SK-N-SH treated with all-trans-retinoic acid at 6 μM for 48 hours (cell line): Measurements from ENCODE around the gene METTL26.

Experiments
- ATAC-seq: fragments of 200-7000 bp; cut with Tn5 transposase; 3 replicates; pipeline ENCODE4 v1.9.1; 2020; ENCODE audit warnings: mild to moderate bottlenecking, moderate library complexity
- ARNTL ChIP-seq: fragments of 450-650 bp; formaldehyde crosslinking; IDR thresholded peaks from 2 replicates; pipeline ENCODE4 v1.5.0; 2020; ENCODE audit warnings: low read depth, mild to moderate bottlenecking, moderate library complexity, borderline replicate concordance
- BACH2 ChIP-seq: fragments of 250-450 bp; sonication (Bioruptor Pico); IDR thresholded peaks from 2 replicates; pipeline ENCODE4 v1.9.0; 2021; ENCODE audit warnings: mild to moderate bottlenecking, borderline replicate concordance
- CSDC2 ChIP-seq: fragments of 250-450 bp; sonication (Bioruptor Pico); IDR thresholded peaks from 2 replicates; pipeline ENCODE4 v1.5.0; 2020; ENCODE audit warnings: mild to moderate bottlenecking, moderate library complexity
- CSRNP3 ChIP-seq: fragments of 250-450 bp; sonication (Bioruptor Pico); IDR thresholded peaks from 2 replicates; pipeline ENCODE4 v1.5.1; 2021; ENCODE audit warnings: mild to moderate bottlenecking, moderate library complexity
- ESRRG ChIP-seq: fragments of 250-450 bp; sonication (Bioruptor Pico); IDR thresholded peaks from 2 replicates; pipeline ENCODE4 v1.6.1; 2021; ENCODE audit warnings: mild to moderate bottlenecking
- GLIS3 ChIP-seq: fragments of 250-450 bp; sonication (Bioruptor Pico); IDR thresholded peaks from 2 replicates; pipeline ENCODE4 v1.5.0; 2020; ENCODE audit warnings: mild to moderate bottlenecking, moderate library complexity
- ISL1 ChIP-seq: fragments of 250-450 bp; sonication (Bioruptor Pico); IDR thresholded peaks from 2 replicates; pipeline ENCODE4 v2.1.2; 2022; ENCODE audit warnings: mild to moderate bottlenecking, moderate library complexity
- OSR1 ChIP-seq: fragments of 250-450 bp; sonication (Bioruptor Pico); IDR thresholded peaks from 2 replicates; pipeline ENCODE4 v1.8.0; 2022; ENCODE audit warnings: moderate library complexity, mild to moderate bottlenecking, inconsistent platforms
- PATZ1 ChIP-seq: fragments of 250-450 bp; sonication (Bioruptor Pico); IDR thresholded peaks from 2 replicates; pipeline ENCODE4 v1.8.0; 2020; ENCODE audit warnings: mild to moderate bottlenecking, moderate library complexity, borderline replicate concordance
- PPARA ChIP-seq: fragments of 250-450 bp; sonication (Bioruptor Pico); IDR thresholded peaks from 2 replicates; pipeline ENCODE4 v1.5.0; 2020; ENCODE audit warnings: mild to moderate bottlenecking, borderline replicate concordance
- RARB ChIP-seq: fragments of 250-450 bp; sonication (Bioruptor Pico); IDR thresholded peaks from 2 replicates; pipeline ENCODE4 v1.8.0; 2021; ENCODE audit warnings: mild to moderate bottlenecking, moderate library complexity
- SNAI2 ChIP-seq: fragments of 250-450 bp; sonication (Bioruptor Pico); IDR thresholded peaks from 2 replicates; pipeline ENCODE4 v1.5.0; 2020; ENCODE audit warnings: mild to moderate bottlenecking, moderate library complexity
- TCF4 ChIP-seq: fragments of 250-450 bp; sonication (Bioruptor Pico); IDR thresholded peaks from 2 replicates; pipeline ENCODE4 v1.8.0; 2021; ENCODE audit warnings: mild to moderate bottlenecking, moderate library complexity, borderline replicate concordance
- TOX ChIP-seq: fragments of 250-450 bp; sonication (Bioruptor Pico); IDR thresholded peaks from 2 replicates; pipeline ENCODE4 v1.8.0; 2021; ENCODE audit warnings: mild to moderate bottlenecking, moderate library complexity, borderline replicate concordance
- ZC3H10 ChIP-seq: fragments of 250-450 bp; sonication (Bioruptor Pico); IDR thresholded peaks from 2 replicates; pipeline ENCODE4 v1.5.1; 2021; ENCODE audit warnings: mild to moderate bottlenecking, moderate library complexity
- ZFP3 ChIP-seq: fragments of 250-450 bp; sonication (Bioruptor Pico); IDR thresholded peaks from 2 replicates; pipeline ENCODE4 v1.5.0; 2020; ENCODE audit warnings: mild to moderate bottlenecking, moderate library complexity
- ZFP30 ChIP-seq: fragments of 450-650 bp; formaldehyde crosslinking; IDR thresholded peaks from 2 replicates; pipeline ENCODE4 v1.5.0; 2022; ENCODE audit warnings: mild to moderate bottlenecking, moderate library complexity
- ZNF565 ChIP-seq: fragments of 450-650 bp; formaldehyde crosslinking; conservative IDR thresholded peaks from 2 replicates; pipeline ENCODE4 v1.5.0; 2020; ENCODE audit warnings: low read depth, mild to moderate bottlenecking, moderate library complexity
- ZNF70 ChIP-seq: fragments of 450-650 bp; formaldehyde crosslinking; IDR thresholded peaks from 2 replicates; pipeline ENCODE4 v1.5.0; 2020; ENCODE audit warnings: mild to moderate bottlenecking, moderate library complexity
- ZNF8 ChIP-seq: fragments of 450-650 bp; formaldehyde crosslinking; IDR thresholded peaks from 2 replicates; pipeline ENCODE4 v1.5.0; 2020; ENCODE audit warnings: mild to moderate bottlenecking, moderate library complexity
- TF ChIP-seq, protein P1 (sequence below): fragments of 250-450 bp; sonication (Bioruptor Pico); IDR thresholded peaks from 2 replicates; pipeline ENCODE4 v1.8.0; 2021; ENCODE audit warnings: low read depth, mild to moderate bottlenecking, moderate library complexity, borderline replicate concordance
- TF ChIP-seq, protein P2 (sequence below): fragments of 250-450 bp; sonication (Bioruptor Pico); IDR thresholded peaks from 2 replicates; pipeline ENCODE4 v1.5.1; 2020; ENCODE audit warnings: low read depth, mild to moderate bottlenecking, moderate library complexity

METTL26 gene

GRCh38 chr16:591892-592517 is 44.1 kb downstream of the METTL26 start:
- TF ChIP-seq CSDC2 (no peak), ZNF565 (CRISPR knock-in tag) (no peak), ZNF8 (CRISPR knock-in tag) (no peak), TOX (CRISPR knock-in tag) (no peak), GLIS3 (no peak), ISL1 (CRISPR knock-in tag) (no peak), ZFP30 (CRISPR knock-in tag) (no peak), BACH2 (CRISPR knock-in tag) (no peak), PPARA (CRISPR knock-in tag) (no peak), ZC3H10 (CRISPR knock-in tag) (no peak), PATZ1 (CRISPR knock-in tag) (no peak), ZNF70 (CRISPR knock-in tag) (no peak), SNAI2 (no peak), CSRNP3 (no peak), ZFP3 (no peak), OSR1 (CRISPR knock-in tag) (no peak)
- TF ChIP-seq, protein P1, sequence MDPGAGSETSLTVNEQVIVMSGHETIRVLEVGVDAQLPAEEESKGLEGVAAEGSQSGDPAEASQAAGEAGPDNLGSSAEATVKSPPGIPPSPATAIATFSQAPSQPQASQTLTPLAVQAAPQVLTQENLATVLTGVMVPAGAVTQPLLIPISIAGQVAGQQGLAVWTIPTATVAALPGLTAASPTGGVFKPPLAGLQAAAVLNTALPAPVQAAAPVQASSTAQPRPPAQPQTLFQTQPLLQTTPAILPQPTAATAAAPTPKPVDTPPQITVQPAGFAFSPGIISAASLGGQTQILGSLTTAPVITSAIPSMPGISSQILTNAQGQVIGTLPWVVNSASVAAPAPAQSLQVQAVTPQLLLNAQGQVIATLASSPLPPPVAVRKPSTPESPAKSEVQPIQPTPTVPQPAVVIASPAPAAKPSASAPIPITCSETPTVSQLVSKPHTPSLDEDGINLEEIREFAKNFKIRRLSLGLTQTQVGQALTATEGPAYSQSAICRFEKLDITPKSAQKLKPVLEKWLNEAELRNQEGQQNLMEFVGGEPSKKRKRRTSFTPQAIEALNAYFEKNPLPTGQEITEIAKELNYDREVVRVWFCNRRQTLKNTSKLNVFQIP (CRISPR knock-in tag): no peak
- ATAC-seq: no peak

DNA sequence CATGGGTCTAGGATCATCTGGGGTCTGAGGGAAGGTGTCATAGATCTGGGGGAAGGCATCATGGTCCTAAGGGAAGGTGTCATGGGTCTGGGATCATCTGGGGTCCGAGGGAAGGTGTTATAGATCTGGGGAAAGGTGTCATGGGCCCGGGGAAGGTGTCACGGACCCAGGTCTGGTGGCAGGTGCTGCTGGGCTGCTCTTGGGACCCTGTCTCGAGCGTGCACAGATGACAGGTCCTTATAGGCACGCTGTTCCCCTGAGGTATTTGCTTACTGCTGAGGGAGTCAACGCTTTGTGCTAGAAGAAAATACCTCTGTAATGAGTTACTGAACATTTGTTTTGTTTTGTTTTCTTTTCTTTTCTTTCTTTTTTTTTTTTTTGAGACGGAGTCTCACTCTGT is 44.9 kb downstream of the METTL26 start:
- no peak for ATAC-seq
- TF ChIP-seq PATZ1 (CRISPR knock-in tag): no peak
- no peak for TF ChIP-seq OSR1 (CRISPR knock-in tag)
- no peak for TF ChIP-seq BACH2 (CRISPR knock-in tag)
- TF ChIP-seq TCF4 (CRISPR knock-in tag): no peak
- TF ChIP-seq, protein P2, sequence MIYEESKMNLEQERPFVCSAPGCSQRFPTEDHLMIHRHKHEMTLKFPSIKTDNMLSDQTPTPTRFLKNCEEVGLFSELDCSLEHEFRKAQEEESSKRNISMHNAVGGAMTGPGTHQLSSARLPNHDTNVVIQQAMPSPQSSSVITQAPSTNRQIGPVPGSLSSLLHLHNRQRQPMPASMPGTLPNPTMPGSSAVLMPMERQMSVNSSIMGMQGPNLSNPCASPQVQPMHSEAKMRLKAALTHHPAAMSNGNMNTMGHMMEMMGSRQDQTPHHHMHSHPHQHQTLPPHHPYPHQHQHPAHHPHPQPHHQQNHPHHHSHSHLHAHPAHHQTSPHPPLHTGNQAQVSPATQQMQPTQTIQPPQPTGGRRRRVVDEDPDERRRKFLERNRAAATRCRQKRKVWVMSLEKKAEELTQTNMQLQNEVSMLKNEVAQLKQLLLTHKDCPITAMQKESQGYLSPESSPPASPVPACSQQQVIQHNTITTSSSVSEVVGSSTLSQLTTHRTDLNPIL (CRISPR knock-in tag): no peak
- no peak for TF ChIP-seq ZNF8 (CRISPR knock-in tag)
- no peak for TF ChIP-seq GLIS3
- TF ChIP-seq TOX (CRISPR knock-in tag): no peak
- no peak for TF ChIP-seq ZC3H10 (CRISPR knock-in tag)
- no peak for TF ChIP-seq ISL1 (CRISPR knock-in tag)
- TF ChIP-seq ESRRG (CRISPR knock-in tag): no peak
- no peak for TF ChIP-seq ARNTL (CRISPR knock-in tag)

GRCh38 chr16:590815-591200 is 45.3 kb downstream of the METTL26 start:
- ATAC-seq: no peak
- TF ChIP-seq TOX (CRISPR knock-in tag) (no peak), SNAI2 (no peak), PPARA (CRISPR knock-in tag) (no peak), ZC3H10 (CRISPR knock-in tag) (no peak), ESRRG (CRISPR knock-in tag) (no peak), CSDC2 (no peak), ZNF565 (CRISPR knock-in tag) (no peak), GLIS3 (no peak), RARB (no peak)
- TF ChIP-seq, protein P1 (CRISPR knock-in tag): no peak
